GM23338 (cell line): Measurements from ENCODE around the gene PAH. TPM values are rescaled to one million over a fixed set of nuclear protein-coding genes. Genes with fewer than 3 reads are reported as not detected.

Experiments used
- ATAC-seq: fragments of 200-7000 bp; cut with Tn5 transposase; 3 replicates; pipeline ENCODE4 v1.9.1; 2020
- DNase-seq: peaks from one replicate; pipeline ENCODE4 v3.0.0-alpha.2; 2015; ENCODE audit warnings: low spot score
- H2AFZ ChIP-seq: fragments of 200-600 bp; sonication (generic); 2 replicates; pipeline ENCODE4 v1.8.0; 2016; ENCODE audit warnings: antibody characterized with exemption, mild to moderate bottlenecking, moderate library complexity
- H3F3A ChIP-seq: fragments of 200-600 bp; sonication (generic); replicated peaks from 2 replicates; pipeline ENCODE4 v1.8.0; 2017; ENCODE audit warnings: antibody characterized with exemption, mixed run types, low read depth
- H3K27ac ChIP-seq: fragments of 200-600 bp; sonication (generic); 2 replicates; pipeline ENCODE4 v1.6.1; 2016; ENCODE audit warnings: low read depth
- H3K27me3 ChIP-seq: fragments of 200-600 bp; sonication (generic); 2 replicates; pipeline ENCODE4 v1.8.0; 2016; ENCODE audit warnings: mild to moderate bottlenecking, mixed run types, moderate library complexity; ENCODE audit not compliant: insufficient read depth
- H3K36me3 ChIP-seq: fragments of 200-600 bp; sonication (generic); 2 replicates; pipeline ENCODE4 v1.8.0; 2016; ENCODE audit warnings: mild to moderate bottlenecking; ENCODE audit not compliant: insufficient read depth
- H3K4me1 ChIP-seq: fragments of 200-600 bp; sonication (generic); 2 replicates; pipeline ENCODE4 v1.8.0; 2016; ENCODE audit warnings: mild to moderate bottlenecking, moderate library complexity; ENCODE audit not compliant: insufficient read depth
- H3K4me2 ChIP-seq: fragments of 200-600 bp; sonication (generic); 2 replicates; pipeline ENCODE4 v1.7.1; 2017; ENCODE audit warnings: mixed run types
- H3K4me3 ChIP-seq: fragments of 200-600 bp; sonication (generic); 2 replicates; pipeline ENCODE4 v1.6.1; 2016; ENCODE audit warnings: mixed run types
- H3K79me2 ChIP-seq: fragments of 200-600 bp; sonication (generic); replicated peaks from 2 replicates; pipeline ENCODE4 v1.8.0; 2017; ENCODE audit warnings: mild to moderate bottlenecking; ENCODE audit not compliant: insufficient read depth
- H3K9me2 ChIP-seq: fragments of 200-600 bp; sonication (generic); 2 replicates; pipeline ENCODE4 v1.8.0; 2017; ENCODE audit not compliant: insufficient read depth
- H4K20me1 ChIP-seq: fragments of 200-600 bp; sonication (generic); replicated peaks from 2 replicates; pipeline ENCODE4 v1.8.0; 2017; ENCODE audit warnings: mild to moderate bottlenecking; ENCODE audit not compliant: insufficient read depth
- H3K27ac Mint-ChIP-seq: 2 replicates; pipeline ENCODE4 v1.8.0; 2020; ENCODE audit warnings: inconsistent platforms, mild to moderate bottlenecking, moderate library complexity, mixed read lengths
- H3K27me3 Mint-ChIP-seq: 3 replicates; pipeline ENCODE4 v1.8.0; 2022; ENCODE audit warnings: low read depth, mild to moderate bottlenecking, moderate library complexity, mixed read lengths, inconsistent platforms; ENCODE audit not compliant: insufficient read depth, poor library complexity
- H3K36me3 Mint-ChIP-seq: 3 replicates; pipeline ENCODE4 v1.8.0; 2021; ENCODE audit warnings: low read depth, mild to moderate bottlenecking, inconsistent platforms, moderate library complexity, mixed read lengths
- H3K4me1 Mint-ChIP-seq: 3 replicates; pipeline ENCODE4 v1.8.0; 2020; ENCODE audit warnings: mild to moderate bottlenecking, inconsistent platforms, mixed read lengths
- H3K4me3 Mint-ChIP-seq: 3 replicates; pipeline ENCODE4 v1.8.0; 2021; ENCODE audit warnings: moderate library complexity, mild to moderate bottlenecking, inconsistent platforms, mixed read lengths
- H3K9me3 Mint-ChIP-seq: 3 replicates; pipeline ENCODE4 v1.8.0; 2020; ENCODE audit warnings: moderate library complexity, mild to moderate bottlenecking, inconsistent platforms, mixed read lengths
- EZH2 ChIP-seq: fragments of 200-600 bp; sonication (generic); IDR thresholded peaks from one replicate; pipeline ENCODE4 v1.8.0; 2017; ENCODE audit warnings: antibody characterized with exemption, mild to moderate bottlenecking, low read depth; ENCODE audit not compliant: unreplicated experiment
- ZNF331 ChIP-seq: fragments of 250-450 bp; sonication (Bioruptor Pico); IDR thresholded peaks from 2 replicates; pipeline ENCODE4 v1.5.0; 2020; ENCODE audit warnings: low read depth, mild to moderate bottlenecking, moderate library complexity
- ZNF462 ChIP-seq: fragments of 250-450 bp; sonication (Bioruptor Pico); IDR thresholded peaks from 2 replicates; pipeline ENCODE4 v1.5.0; 2020; ENCODE audit warnings: mild to moderate bottlenecking, moderate library complexity
- polyA plus RNA-seq: library from polyadenylated mRNA; unstranded; fragments of >200 nt; fragmentation: Nextera tagmentation; extraction: Ambion mirVana; gene quantifications from 2 replicates; pipeline ENCODE4 v1.2.1, GENCODE V29; 2016
- total RNA-seq: library from RNA; depleted of rRNA; stranded (reverse); fragments of >200 nt; shearing (Covaris generic); gene quantifications from 2 replicates; pipeline ENCODE4 v1.2.3, GENCODE V29; 2014
- TF ChIP-seq, protein P1 (sequence below), 2 experiments: fragments of 200-600 bp in 1 of 2; sonication (generic) in 1 of 2; conservative IDR thresholded peaks; 2 replicates each; pipeline versions ENCODE4 v1.5.1 to v1.6.1; 2016 to 2017; ENCODE audit warnings: antibody characterized with exemption in 2 of 2, low read depth in 2 of 2, mild to moderate bottlenecking in 2 of 2, moderate library complexity in 1 of 2
- TF ChIP-seq, protein P2 (sequence below): IDR thresholded peaks from 2 replicates; pipeline ENCODE4 v1.6.1; 2016; ENCODE audit warnings: antibody characterized with exemption
- TF ChIP-seq, protein P3 (sequence below): IDR thresholded peaks from one replicate; pipeline ENCODE4 v1.6.1; 2018; ENCODE audit warnings: antibody characterized with exemption; ENCODE audit not compliant: unreplicated experiment

Gene PAH
- total and polyA plus RNA-seq, 2 experiments from 2014 or later: 3.7 to 4.8 TPM

- TF ChIP-seq ZNF462 (CRISPR knock-in tag): no peak
- TF ChIP-seq EZH2: no peak
Measured at GRCh38 chr12:102821149-102821548, 95.9 kb downstream of the PAH start (continued).

GRCh38 chr12:102816816-102817434 is 100.1 kb downstream of the PAH start:
- no peaks in the 10 kb centered on the region for H3K9me3 Mint-ChIP-seq
- TF ChIP-seq ZNF331 (no peak), EZH2 (no peak)
- TF ChIP-seq, protein P1, sequence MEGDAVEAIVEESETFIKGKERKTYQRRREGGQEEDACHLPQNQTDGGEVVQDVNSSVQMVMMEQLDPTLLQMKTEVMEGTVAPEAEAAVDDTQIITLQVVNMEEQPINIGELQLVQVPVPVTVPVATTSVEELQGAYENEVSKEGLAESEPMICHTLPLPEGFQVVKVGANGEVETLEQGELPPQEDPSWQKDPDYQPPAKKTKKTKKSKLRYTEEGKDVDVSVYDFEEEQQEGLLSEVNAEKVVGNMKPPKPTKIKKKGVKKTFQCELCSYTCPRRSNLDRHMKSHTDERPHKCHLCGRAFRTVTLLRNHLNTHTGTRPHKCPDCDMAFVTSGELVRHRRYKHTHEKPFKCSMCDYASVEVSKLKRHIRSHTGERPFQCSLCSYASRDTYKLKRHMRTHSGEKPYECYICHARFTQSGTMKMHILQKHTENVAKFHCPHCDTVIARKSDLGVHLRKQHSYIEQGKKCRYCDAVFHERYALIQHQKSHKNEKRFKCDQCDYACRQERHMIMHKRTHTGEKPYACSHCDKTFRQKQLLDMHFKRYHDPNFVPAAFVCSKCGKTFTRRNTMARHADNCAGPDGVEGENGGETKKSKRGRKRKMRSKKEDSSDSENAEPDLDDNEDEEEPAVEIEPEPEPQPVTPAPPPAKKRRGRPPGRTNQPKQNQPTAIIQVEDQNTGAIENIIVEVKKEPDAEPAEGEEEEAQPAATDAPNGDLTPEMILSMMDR (conservative IDR thresholded peaks at IDR 0.05; ENCODE audit: low read depth in 2 of 2): peak; percentile 66 to 83
- TF ChIP-seq, protein P2, sequence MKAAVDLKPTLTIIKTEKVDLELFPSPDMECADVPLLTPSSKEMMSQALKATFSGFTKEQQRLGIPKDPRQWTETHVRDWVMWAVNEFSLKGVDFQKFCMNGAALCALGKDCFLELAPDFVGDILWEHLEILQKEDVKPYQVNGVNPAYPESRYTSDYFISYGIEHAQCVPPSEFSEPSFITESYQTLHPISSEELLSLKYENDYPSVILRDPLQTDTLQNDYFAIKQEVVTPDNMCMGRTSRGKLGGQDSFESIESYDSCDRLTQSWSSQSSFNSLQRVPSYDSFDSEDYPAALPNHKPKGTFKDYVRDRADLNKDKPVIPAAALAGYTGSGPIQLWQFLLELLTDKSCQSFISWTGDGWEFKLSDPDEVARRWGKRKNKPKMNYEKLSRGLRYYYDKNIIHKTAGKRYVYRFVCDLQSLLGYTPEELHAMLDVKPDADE: no peak
- TF ChIP-seq, protein P3, sequence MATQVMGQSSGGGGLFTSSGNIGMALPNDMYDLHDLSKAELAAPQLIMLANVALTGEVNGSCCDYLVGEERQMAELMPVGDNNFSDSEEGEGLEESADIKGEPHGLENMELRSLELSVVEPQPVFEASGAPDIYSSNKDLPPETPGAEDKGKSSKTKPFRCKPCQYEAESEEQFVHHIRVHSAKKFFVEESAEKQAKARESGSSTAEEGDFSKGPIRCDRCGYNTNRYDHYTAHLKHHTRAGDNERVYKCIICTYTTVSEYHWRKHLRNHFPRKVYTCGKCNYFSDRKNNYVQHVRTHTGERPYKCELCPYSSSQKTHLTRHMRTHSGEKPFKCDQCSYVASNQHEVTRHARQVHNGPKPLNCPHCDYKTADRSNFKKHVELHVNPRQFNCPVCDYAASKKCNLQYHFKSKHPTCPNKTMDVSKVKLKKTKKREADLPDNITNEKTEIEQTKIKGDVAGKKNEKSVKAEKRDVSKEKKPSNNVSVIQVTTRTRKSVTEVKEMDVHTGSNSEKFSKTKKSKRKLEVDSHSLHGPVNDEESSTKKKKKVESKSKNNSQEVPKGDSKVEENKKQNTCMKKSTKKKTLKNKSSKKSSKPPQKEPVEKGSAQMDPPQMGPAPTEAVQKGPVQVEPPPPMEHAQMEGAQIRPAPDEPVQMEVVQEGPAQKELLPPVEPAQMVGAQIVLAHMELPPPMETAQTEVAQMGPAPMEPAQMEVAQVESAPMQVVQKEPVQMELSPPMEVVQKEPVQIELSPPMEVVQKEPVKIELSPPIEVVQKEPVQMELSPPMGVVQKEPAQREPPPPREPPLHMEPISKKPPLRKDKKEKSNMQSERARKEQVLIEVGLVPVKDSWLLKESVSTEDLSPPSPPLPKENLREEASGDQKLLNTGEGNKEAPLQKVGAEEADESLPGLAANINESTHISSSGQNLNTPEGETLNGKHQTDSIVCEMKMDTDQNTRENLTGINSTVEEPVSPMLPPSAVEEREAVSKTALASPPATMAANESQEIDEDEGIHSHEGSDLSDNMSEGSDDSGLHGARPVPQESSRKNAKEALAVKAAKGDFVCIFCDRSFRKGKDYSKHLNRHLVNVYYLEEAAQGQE: no peak
- Histone ChIP-seq H3K36me3 (no peaks in the 10 kb centered on the region), H4K20me1 (no peaks in the 10 kb centered on the region), H3K27me3 (no peaks in the 10 kb centered on the region), H3K9me2 (no peaks in the 10 kb centered on the region), H3K79me2 (no peaks in the 10 kb centered on the region), H3K4me2 (no peak overlapping the region), H3K4me1 (no peaks in the 10 kb centered on the region), H3K4me3 (no peak overlapping the region), H3K27ac (no peak overlapping the region), H3F3A (no peaks in the 10 kb centered on the region), H2AFZ (no peak overlapping the region)
- no peak overlapping the region for H3K27ac Mint-ChIP-seq
- H3K27me3 Mint-ChIP-seq: peaks cover 3% of the 10 kb centered on the region
- DNase-seq: peak; percentile 67
- H3K36me3 Mint-ChIP-seq: no peaks in the 10 kb centered on the region
- peak; percentile 68 for ATAC-seq
- no peak overlapping the region for H3K4me3 Mint-ChIP-seq
- H3K4me1 Mint-ChIP-seq: peaks cover 4% of the 10 kb centered on the region; the same call in 2 of the 3 replicates
